Ascending aorta (tissue), 2 donors: ENCODE results near the gene CYP2C19. TPM values are rescaled to one million over a fixed set of nuclear protein-coding genes. Genes with fewer than 3 reads are reported as not detected.
"Not testable (repeated sequence)": the region's sequence is repeated elsewhere in the genome, so short reads cannot be mapped to it uniquely, and the experiment has no call there.

Experiments used
- DNase-seq, 2 donors: peaks; one replicate each; pipeline ENCODE4 v3.0.0-alpha.2; 2019; ENCODE audit warnings: low spot score in 2 of 2
- H3K27ac ChIP-seq, 2 donors: fragments of 200-600 bp; sonication (generic); one replicate each; pipeline ENCODE4 v1.5.1; 2016 to 2017; ENCODE audit warnings: mild to moderate bottlenecking in 1 of 2
- H3K27me3 ChIP-seq: fragments of 200-600 bp; sonication (generic); one replicate; pipeline ENCODE4 v1.5.1; 2017
- H3K36me3 ChIP-seq, 2 donors: fragments of 200-600 bp; sonication (generic); one replicate each; pipeline ENCODE4 v1.5.1; 2016
- H3K4me1 ChIP-seq, 2 donors: fragments of 200-600 bp; sonication (generic); one replicate each; pipeline ENCODE4 v1.5.1; 2016 to 2017; ENCODE audit warnings: mild to moderate bottlenecking in 1 of 2
- H3K4me3 ChIP-seq, 2 donors: fragments of 200-600 bp; sonication (generic); one replicate each; pipeline ENCODE4 v1.5.1; 2016 to 2017; ENCODE audit warnings: mild to moderate bottlenecking in 1 of 2
- H3K9me3 ChIP-seq, 2 donors: fragments of 200-600 bp; sonication (generic); one replicate each; pipeline ENCODE4 v1.5.1; 2016
- CTCF ChIP-seq, 3 experiments: fragments of 200-600 bp in 2 of 3; fragments of 450-650 bp in 1 of 3; sonication (generic) in 2 of 3; IDR thresholded peaks; one replicate each; pipeline ENCODE4 v1.5.1; 2016 to 2019; ENCODE audit warnings: antibody characterized with exemption in 3 of 3, mild to moderate bottlenecking in 1 of 3, moderate library complexity in 1 of 3
- intact Hi-C: fragments of 100-400 bp; cut with DNase I; formaldehyde crosslinking; loops from one replicate; pipeline ENCODE4 v1.15.1; 2023
- total RNA-seq: library from RNA; depleted of rRNA; stranded (reverse); fragments of >200 nt; gene quantifications from one replicate; pipeline ENCODE4 v1.1.0, GENCODE V29; 2016

CYP2C19 gene
- total RNA-seq, 1 donor from 2014 or later = not detected

- Histone ChIP-seq H3K27ac (no peak overlapping the region), H3K4me3 (no peak overlapping the region), H3K9me3 (no peaks in the 10 kb centered on the region), H3K4me1 (no peaks in the 10 kb centered on the region), H3K27me3 (no peaks in the 10 kb centered on the region), H3K36me3 (no peaks in the 10 kb centered on the region)
- intact Hi-C loops = no loop called here
- no peak for DNase-seq
- no peak for TF ChIP-seq CTCF (IDR thresholded peaks at IDR 0.05)
Observed at GRCh38 chr10:94757916-94758315, 4.6 kb upstream of the CYP2C19 start.

GRCh38 chr10:94760586-94761178, 1.8 kb upstream of the CYP2C19 start:
- no peaks in the 10 kb centered on the region for H3K9me3 ChIP-seq
- no peaks in the 10 kb centered on the region for H3K27me3 ChIP-seq
- no peak for TF ChIP-seq CTCF (IDR thresholded peaks at IDR 0.05)
- DNase-seq = no peak
- intact Hi-C loops = no loop called here
- H3K4me1 ChIP-seq = no peaks in the 10 kb centered on the region
- H3K36me3 ChIP-seq = no peaks in the 10 kb centered on the region
- H3K27ac ChIP-seq = no peak overlapping the region
- no peak overlapping the region for H3K4me3 ChIP-seq

GRCh38 chr10:94775425-94775824, 12.9 kb downstream of the CYP2C19 start:
- H3K4me1 ChIP-seq, H3K4me3 ChIP-seq, H3K36me3 ChIP-seq, H3K9me3 ChIP-seq, H3K27me3 ChIP-seq, H3K27ac ChIP-seq, intact Hi-C loops, DNase-seq: not testable (repeated sequence)

GRCh38 chr10:94777886-94778458, 15.5 kb downstream of the CYP2C19 start:
- DNase-seq = no peak
- TF ChIP-seq CTCF (IDR thresholded peaks at IDR 0.05) = no peak
- Histone ChIP-seq H3K9me3 (no peaks in the 10 kb centered on the region), H3K36me3 (no peaks in the 10 kb centered on the region), H3K27ac (no peak overlapping the region), H3K4me3 (no peak overlapping the region), H3K27me3 (no peaks in the 10 kb centered on the region), H3K4me1 (no peaks in the 10 kb centered on the region)
- intact Hi-C loops = no loop called here

- H3K36me3 ChIP-seq = no peaks in the 10 kb centered on the region
- intact Hi-C loops = no loop called here
- no peaks in the 10 kb centered on the region for H3K27me3 ChIP-seq
- TF ChIP-seq CTCF (IDR thresholded peaks at IDR 0.05) = no peak
- DNase-seq = no peak
- no peak overlapping the region for H3K27ac ChIP-seq
- no peaks in the 10 kb centered on the region for H3K4me1 ChIP-seq
- no peaks in the 10 kb centered on the region for H3K9me3 ChIP-seq
- no peak overlapping the region for H3K4me3 ChIP-seq
Observed at GRCh38 chr10:94780844-94781243, 18.4 kb downstream of the CYP2C19 start.

GRCh38 chr10:94784256-94784655, 21.8 kb downstream of the CYP2C19 start:
- Histone ChIP-seq H3K4me3 (no peak overlapping the region), H3K9me3 (no peaks in the 10 kb centered on the region), H3K27me3 (no peaks in the 10 kb centered on the region), H3K36me3 (no peaks in the 10 kb centered on the region), H3K4me1 (no peaks in the 10 kb centered on the region), H3K27ac (no peak overlapping the region)
- DNase-seq = no peak
- TF ChIP-seq CTCF (IDR thresholded peaks at IDR 0.05) = no peak
- intact Hi-C loops = no loop called here
